Vagina (tissue), 2 donors: ENCODE results near the gene TMX3. TPM values are rescaled to one million over a fixed set of nuclear protein-coding genes. Genes with fewer than 3 reads are reported as not detected.

ENCODE experiments used
- DNase-seq, 2 donors: peaks; one replicate each; pipeline ENCODE4 v3.0.0-alpha.2; 2017; ENCODE audit errors: extremely low spot score in 2 of 2
- H3K27ac ChIP-seq: fragments of 200-600 bp; sonication (generic); one replicate; pipeline ENCODE4 v1.5.1; 2019
- H3K27me3 ChIP-seq: fragments of 200-600 bp; sonication (generic); one replicate; pipeline ENCODE4 v1.5.1; 2019
- H3K36me3 ChIP-seq, 2 donors: fragments of 200-600 bp; sonication (generic); one replicate each; pipeline ENCODE4 v1.5.1; 2017 to 2019
- H3K4me1 ChIP-seq: fragments of 200-600 bp; sonication (generic); one replicate; pipeline ENCODE4 v1.5.1; 2019
- H3K4me3 ChIP-seq, 2 donors: fragments of 200-600 bp; sonication (generic); 1 replicate in 1 of 2; 2 replicates in 1 of 2; pipeline ENCODE4 v1.5.1; 2016 to 2019
- H3K9me3 ChIP-seq: fragments of 200-600 bp; sonication (generic); one replicate; pipeline ENCODE4 v1.5.1; 2019
- POLR2A ChIP-seq, 2 donors: fragments of 450-650 bp; IDR thresholded peaks; one replicate each; pipeline ENCODE4 v1.6.1; 2017; ENCODE audit warnings: antibody characterized with exemption in 2 of 2, mild to moderate bottlenecking in 2 of 2, moderate library complexity in 2 of 2
- POLR2AphosphoS5 ChIP-seq, 2 donors: sonication (generic); formaldehyde crosslinking; IDR thresholded peaks; one replicate each; pipeline ENCODE4 v1.9.0; 2017; ENCODE audit warnings: antibody characterized with exemption in 2 of 2, mild to moderate bottlenecking in 2 of 2, low read depth in 1 of 2; ENCODE audit not compliant: insufficient read depth in 1 of 2
- intact Hi-C: fragments of 100-400 bp; cut with DNase I; formaldehyde crosslinking; loops from one replicate; pipeline ENCODE4 v1.15.1; 2023
- total RNA-seq: library from RNA; depleted of rRNA; stranded (reverse); fragments of >200 nt; gene quantifications from one replicate; pipeline ENCODE4 v1.2.3, GENCODE V29; 2016
- TF ChIP-seq, protein P1 (sequence below), 3 experiments: fragments of 450-650 bp in 2 of 3; fragments of 200-600 bp in 1 of 3; sonication (generic) in 1 of 3; IDR thresholded peaks; one replicate each; pipeline ENCODE4 v1.5.1; 2017 to 2019; ENCODE audit warnings: antibody characterized with exemption in 3 of 3, mild to moderate bottlenecking in 2 of 3, moderate library complexity in 2 of 3

The TMX3 gene
- total RNA-seq, 1 donor from 2014 or later, result 32.7 TPM

- Histone ChIP-seq H3K27me3 (no peaks in the 10 kb centered on the region), H3K4me1 (no peaks in the 10 kb centered on the region), H3K4me3 (no peak overlapping the region), H3K36me3 (no peaks in the 10 kb centered on the region), H3K9me3 (no peaks in the 10 kb centered on the region), H3K27ac (no peak overlapping the region)
- intact Hi-C loops, result no loop called here
- no peak for DNase-seq
- TF ChIP-seq, protein P1, sequence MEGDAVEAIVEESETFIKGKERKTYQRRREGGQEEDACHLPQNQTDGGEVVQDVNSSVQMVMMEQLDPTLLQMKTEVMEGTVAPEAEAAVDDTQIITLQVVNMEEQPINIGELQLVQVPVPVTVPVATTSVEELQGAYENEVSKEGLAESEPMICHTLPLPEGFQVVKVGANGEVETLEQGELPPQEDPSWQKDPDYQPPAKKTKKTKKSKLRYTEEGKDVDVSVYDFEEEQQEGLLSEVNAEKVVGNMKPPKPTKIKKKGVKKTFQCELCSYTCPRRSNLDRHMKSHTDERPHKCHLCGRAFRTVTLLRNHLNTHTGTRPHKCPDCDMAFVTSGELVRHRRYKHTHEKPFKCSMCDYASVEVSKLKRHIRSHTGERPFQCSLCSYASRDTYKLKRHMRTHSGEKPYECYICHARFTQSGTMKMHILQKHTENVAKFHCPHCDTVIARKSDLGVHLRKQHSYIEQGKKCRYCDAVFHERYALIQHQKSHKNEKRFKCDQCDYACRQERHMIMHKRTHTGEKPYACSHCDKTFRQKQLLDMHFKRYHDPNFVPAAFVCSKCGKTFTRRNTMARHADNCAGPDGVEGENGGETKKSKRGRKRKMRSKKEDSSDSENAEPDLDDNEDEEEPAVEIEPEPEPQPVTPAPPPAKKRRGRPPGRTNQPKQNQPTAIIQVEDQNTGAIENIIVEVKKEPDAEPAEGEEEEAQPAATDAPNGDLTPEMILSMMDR (IDR thresholded peaks at IDR 0.05), result no peak
- no peak for TF ChIP-seq POLR2AphosphoS5 (IDR thresholded peaks at IDR 0.05; ENCODE audit: insufficient read depth in 1 of 2, low read depth in 1 of 2)
- no peak for TF ChIP-seq POLR2A (IDR thresholded peaks at IDR 0.05)
Observed at GRCh38 chr18:68638613-68639012, 76.3 kb downstream of the TMX3 start.

GRCh38 chr18:68627812-68628211 is 87.1 kb downstream of the TMX3 start:
- intact Hi-C loops, result no loop called here

More at GRCh38 chr18:68627812-68628211, 87.1 kb downstream of the TMX3 start:
- H3K9me3 ChIP-seq, result no peaks in the 10 kb centered on the region
- H3K36me3 ChIP-seq, result no peaks in the 10 kb centered on the region
- TF ChIP-seq, protein P1 (IDR thresholded peaks at IDR 0.05), result no peak
- TF ChIP-seq POLR2A (IDR thresholded peaks at IDR 0.05) (no peak), POLR2AphosphoS5 (IDR thresholded peaks at IDR 0.05; ENCODE audit: insufficient read depth in 1 of 2, low read depth in 1 of 2) (no peak)
- H3K27ac ChIP-seq, result no peak overlapping the region
- no peaks in the 10 kb centered on the region for H3K4me1 ChIP-seq
- no peak for DNase-seq
- no peak overlapping the region for H3K4me3 ChIP-seq
- H3K27me3 ChIP-seq, result no peaks in the 10 kb centered on the region

Other genes with a start within 250 kb of the TMX3 start
- 6.4 TPM for gene CCDC102B, start 83.0 kb upstream of the TMX3 start, total RNA-seq